Smooth muscle cell (in vitro differentiated cells): ENCODE data around the gene GPR152. TPM values are rescaled to one million over a fixed set of nuclear protein-coding genes. Genes with fewer than 3 reads are reported as not detected.

ENCODE experiments used
- DNase-seq: peaks from one replicate; lab custom pipeline; 2025; ENCODE audit not compliant: unreplicated experiment; lab: John Stamatoyannopoulos, UW
- H2AFZ ChIP-seq: fragments of 200-600 bp; sonication (generic); 2 replicates; pipeline ENCODE4 v1.6.0; 2016; ENCODE audit warnings: antibody characterized with exemption, low read depth, mild to moderate bottlenecking
- H3F3A ChIP-seq: fragments of 200-600 bp; sonication (generic); 2 replicates; pipeline ENCODE4 v1.6.0; 2017; ENCODE audit warnings: antibody characterized with exemption, low read depth
- H3K27ac ChIP-seq: fragments of 200-600 bp; sonication (generic); 2 replicates; pipeline ENCODE4 v1.5.1; 2016; ENCODE audit warnings: low read depth, mild to moderate bottlenecking
- H3K27me3 ChIP-seq: fragments of 200-600 bp; sonication (generic); 2 replicates; pipeline ENCODE4 v1.6.1; 2016; ENCODE audit warnings: low read depth, mild to moderate bottlenecking
- H3K36me3 ChIP-seq: fragments of 200-600 bp; sonication (generic); 2 replicates; pipeline ENCODE4 v1.5.1; 2016; ENCODE audit warnings: low read depth
- H3K4me1 ChIP-seq: fragments of 200-600 bp; sonication (generic); 2 replicates; pipeline ENCODE4 v1.5.1; 2016; ENCODE audit warnings: low read depth
- H3K4me2 ChIP-seq: fragments of 200-600 bp; sonication (generic); 2 replicates; pipeline ENCODE4 v1.6.0; 2016; ENCODE audit warnings: mild to moderate bottlenecking
- H3K4me3 ChIP-seq: fragments of 200-600 bp; sonication (generic); 2 replicates; pipeline ENCODE4 v1.5.1; 2016; ENCODE audit warnings: mild to moderate bottlenecking
- H3K79me2 ChIP-seq: fragments of 200-600 bp; sonication (generic); 2 replicates; pipeline ENCODE4 v1.6.0; 2016; ENCODE audit warnings: low read depth, mild to moderate bottlenecking
- H3K9ac ChIP-seq: fragments of 200-600 bp; sonication (generic); 2 replicates; pipeline ENCODE4 v1.6.0; 2016; ENCODE audit warnings: low read depth
- H3K9me3 ChIP-seq: fragments of 200-600 bp; sonication (generic); replicated peaks from 2 replicates; pipeline ENCODE4 v1.5.1; 2016; ENCODE audit warnings: low read depth
- H4K20me1 ChIP-seq: fragments of 200-600 bp; sonication (generic); 2 replicates; pipeline ENCODE4 v1.6.0; 2016; ENCODE audit warnings: low read depth
- CTCF ChIP-seq: fragments of 200-600 bp; sonication (generic); IDR thresholded peaks from 2 replicates; pipeline ENCODE4 v1.5.1; 2017; ENCODE audit warnings: borderline replicate concordance, mild to moderate bottlenecking, antibody characterized with exemption; ENCODE audit not compliant: insufficient read depth, poor library complexity, severe bottlenecking
- WGBS: methylation state at CpG from one replicate; pipeline ENCODE4 v1.1.7; 2016; ENCODE audit warnings: low lambda C conversion rate; 5-methylcytosine and 5-hydroxymethylcytosine counted together
- microRNA-seq: library from miRNA; unstranded; fragments of <30 nt; microRNA quantifications from one replicate; pipeline ENCODE4, GENCODE V29; 2016; ENCODE audit warnings: borderline number of aligned reads
- polyA plus RNA-seq: library from polyadenylated mRNA; unstranded; fragments of >200 nt; fragmentation: Nextera tagmentation; extraction: Ambion mirVana; gene quantifications from 2 replicates; pipeline ENCODE4 v1.2.1, GENCODE V29; 2016
- small RNA-seq: library from RNA; depleted of rRNA; stranded (forward); fragments of <200 nt; gene quantifications from one replicate; pipeline ENCODE3, GENCODE V24; 2014
- total RNA-seq: library from RNA; depleted of rRNA; stranded (reverse); fragments of >200 nt; gene quantifications from 2 replicates; pipeline ENCODE4 v1.2.3, GENCODE V29; 2014

The GPR152 gene
- total and polyA plus RNA-seq, 2 experiments from 2014 or later, result 0.27 TPM; not detected in 1

- H2AFZ ChIP-seq, result no peak within 1 kb of the TSS
- H4K20me1 ChIP-seq, result peaks cover 24% of the 10 kb centered on the region
- peaks cover 4% of the 10 kb centered on the region for H3K4me1 ChIP-seq
- no peaks in the 10 kb centered on the region for H3K36me3 ChIP-seq
- WGBS, result 0% methylated on average over 19 of the region's 73 CpGs
- DNase-seq, result peak; percentile 81
- peak within 1 kb of the TSS; percentile 75 for H3K27ac ChIP-seq
- peak within 1 kb of the TSS; percentile 89 for H3K4me3 ChIP-seq
- H3K9me3 ChIP-seq, result no peaks in the 10 kb centered on the region
- H3K79me2 ChIP-seq, result peaks cover 22% of the 10 kb centered on the region
- H3K27me3 ChIP-seq, result no peaks in the 10 kb centered on the region
- no peaks in the 10 kb centered on the region for H3F3A ChIP-seq
- peak within 1 kb of the TSS; percentile 97 for H3K9ac ChIP-seq
- peak within 1 kb of the TSS; percentile 99 for H3K4me2 ChIP-seq
- peak; percentile 52 for TF ChIP-seq CTCF
Measured at GRCh38 chr11:67401495-67402191, 50.9 kb downstream of the GPR152 start, which contains the start of gene PPP1CA. Gene PPP1CA (minus strand): TSS chr11:67401858. CDS start chr11:67401782, 76 bp downstream.

Small RNAs within 50 kb of the gene (microRNA-seq; reads per million reads assigned to microRNA genes)
- not detected for gene MIR6752

Small RNAs within 50 kb of the gene (small RNA-seq; reads per million reads assigned to genes)
- gene MIR6752, result not detected

Other genes starting within 250 kb of the GPR152 start
- 18.5 and 22.2 TPM in 2 replicates for gene GRK2, start 186.3 kb downstream of the GPR152 start, total RNA-seq
- gene GRK2, start 186.3 kb downstream of the GPR152 start, polyA plus RNA-seq, result 38.9 and 42.5 TPM in 2 replicates
- 29.3 and 34.7 TPM in 2 replicates for gene ANKRD13D, start 163.4 kb downstream of the GPR152 start, total RNA-seq
- 52.0 and 63.2 TPM in 2 replicates for gene ANKRD13D, start 163.4 kb downstream of the GPR152 start, polyA plus RNA-seq
- gene SSH3, start 149.2 kb downstream of the GPR152 start, total RNA-seq, result 14.9 and 23.9 TPM in 2 replicates
- 29.3 and 47.5 TPM in 2 replicates for gene SSH3, start 149.2 kb downstream of the GPR152 start, polyA plus RNA-seq
- gene POLD4, start 99.2 kb downstream of the GPR152 start, total RNA-seq, result 61.4 and 78.0 TPM in 2 replicates
- 113 and 133 TPM in 2 replicates for gene POLD4, start 99.2 kb downstream of the GPR152 start, polyA plus RNA-seq
- 7.3 and 12.2 TPM in 2 replicates for gene CLCF1, start 79.1 kb downstream of the GPR152 start, total RNA-seq
- 4.6 and 6.2 TPM in 2 replicates for gene CLCF1, start 79.1 kb downstream of the GPR152 start, polyA plus RNA-seq
- gene RAD9A, start 60.7 kb downstream of the GPR152 start, total RNA-seq, result 17.3 and 19.5 TPM in 2 replicates
- gene RAD9A, start 60.7 kb downstream of the GPR152 start, polyA plus RNA-seq, result 20.3 and 21.4 TPM in 2 replicates
- gene PPP1CA, start 50.9 kb downstream of the GPR152 start, total RNA-seq, result 99.3 and 123 TPM in 2 replicates
- gene PPP1CA, start 50.9 kb downstream of the GPR152 start, polyA plus RNA-seq, result 210 and 220 TPM in 2 replicates
- not detected in 2 replicates for gene TBC1D10C, start 48.6 kb downstream of the GPR152 start, total RNA-seq
- gene TBC1D10C, start 48.6 kb downstream of the GPR152 start, polyA plus RNA-seq, result 0.32 TPM in 1 of 2 replicates, not detected in the other
- gene CARNS1, start 37.1 kb downstream of the GPR152 start, total RNA-seq, result 0.36 and 0.85 TPM in 2 replicates
- gene CARNS1, start 37.1 kb downstream of the GPR152 start, polyA plus RNA-seq, result 1.7 and 3.6 TPM in 2 replicates
- gene RPS6KB2, start 24.2 kb downstream of the GPR152 start, total RNA-seq, result 66.5 and 86.9 TPM in 2 replicates
- gene RPS6KB2, start 24.2 kb downstream of the GPR152 start, polyA plus RNA-seq, result 102 and 107 TPM in 2 replicates
- gene PTPRCAP, start 15.0 kb downstream of the GPR152 start, total RNA-seq, result 2.5 TPM in 1 of 2 replicates, not detected in the other
- gene PTPRCAP, start 15.0 kb downstream of the GPR152 start, polyA plus RNA-seq, result 1.1 TPM in 2 replicates
- 38.9 and 43.8 TPM in 2 replicates for gene CORO1B, start 9.3 kb downstream of the GPR152 start, total RNA-seq
- 84.6 and 85.8 TPM in 2 replicates for gene CORO1B, start 9.3 kb downstream of the GPR152 start, polyA plus RNA-seq
- gene CABP4, start 2.6 kb upstream of the GPR152 start, total RNA-seq, result not detected in 2 replicates
- 2.1 TPM in 1 of 2 replicates, not detected in the other for gene CABP4, start 2.6 kb upstream of the GPR152 start, polyA plus RNA-seq
- gene TMEM134, start 16.5 kb upstream of the GPR152 start, total RNA-seq, result 88.3 and 135 TPM in 2 replicates
- 114 and 149 TPM in 2 replicates for gene TMEM134, start 16.5 kb upstream of the GPR152 start, polyA plus RNA-seq
- gene AIP, start 30.3 kb upstream of the GPR152 start, total RNA-seq, result 35.3 and 36.8 TPM in 2 replicates
- gene AIP, start 30.3 kb upstream of the GPR152 start, polyA plus RNA-seq, result 57.8 and 61.5 TPM in 2 replicates
- gene PITPNM1, start 52.6 kb upstream of the GPR152 start, total RNA-seq, result 27.6 and 28.9 TPM in 2 replicates
- gene PITPNM1, start 52.6 kb upstream of the GPR152 start, polyA plus RNA-seq, result 35.0 and 48.2 TPM in 2 replicates
- 27.0 and 34.0 TPM in 2 replicates for gene CDK2AP2, start 55.4 kb upstream of the GPR152 start, total RNA-seq
- 94.2 and 101 TPM in 2 replicates for gene CDK2AP2, start 55.4 kb upstream of the GPR152 start, polyA plus RNA-seq
- gene CABP2, start 70.7 kb upstream of the GPR152 start, total RNA-seq, result not detected in 2 replicates
- not detected in 2 replicates for gene CABP2, start 70.7 kb upstream of the GPR152 start, polyA plus RNA-seq
- gene GSTP1, start 131.1 kb upstream of the GPR152 start, total RNA-seq, result 739 and 874 TPM in 2 replicates
- 1,489 and 1,525 TPM in 2 replicates for gene GSTP1, start 131.1 kb upstream of the GPR152 start, polyA plus RNA-seq
- gene NDUFV1, start 154.2 kb upstream of the GPR152 start, total RNA-seq, result 110 and 111 TPM in 2 replicates
- 201 and 207 TPM in 2 replicates for gene NDUFV1, start 154.2 kb upstream of the GPR152 start, polyA plus RNA-seq
- 0.67 and 9.2 TPM in 2 replicates for gene NUDT8, start 177.2 kb upstream of the GPR152 start, total RNA-seq
- gene NUDT8, start 177.2 kb upstream of the GPR152 start, polyA plus RNA-seq, result 15.6 and 17.6 TPM in 2 replicates
- gene TBX10, start 187.0 kb upstream of the GPR152 start, total RNA-seq, result not detected in 2 replicates
- not detected in 2 replicates for gene TBX10, start 187.0 kb upstream of the GPR152 start, polyA plus RNA-seq
- not detected in 2 replicates for gene ACY3, start 198.0 kb upstream of the GPR152 start, total RNA-seq
- not detected in 2 replicates for gene ACY3, start 198.0 kb upstream of the GPR152 start, polyA plus RNA-seq
- 2.6 and 5.0 TPM in 2 replicates for gene ALDH3B2, start 221.9 kb upstream of the GPR152 start, total RNA-seq
- 0.77 and 3.1 TPM in 2 replicates for gene ALDH3B2, start 221.9 kb upstream of the GPR152 start, polyA plus RNA-seq